DMS53 treated with DMSO at 0.1 percent for 48 hours (cell line): ENCODE measurements around the gene RSPH1.

ENCODE experiments used
- DNase-seq: peaks from one replicate; lab custom pipeline; 2025; ENCODE audit not compliant: unreplicated experiment; lab: John Stamatoyannopoulos, UW

RSPH1 gene

DNA sequence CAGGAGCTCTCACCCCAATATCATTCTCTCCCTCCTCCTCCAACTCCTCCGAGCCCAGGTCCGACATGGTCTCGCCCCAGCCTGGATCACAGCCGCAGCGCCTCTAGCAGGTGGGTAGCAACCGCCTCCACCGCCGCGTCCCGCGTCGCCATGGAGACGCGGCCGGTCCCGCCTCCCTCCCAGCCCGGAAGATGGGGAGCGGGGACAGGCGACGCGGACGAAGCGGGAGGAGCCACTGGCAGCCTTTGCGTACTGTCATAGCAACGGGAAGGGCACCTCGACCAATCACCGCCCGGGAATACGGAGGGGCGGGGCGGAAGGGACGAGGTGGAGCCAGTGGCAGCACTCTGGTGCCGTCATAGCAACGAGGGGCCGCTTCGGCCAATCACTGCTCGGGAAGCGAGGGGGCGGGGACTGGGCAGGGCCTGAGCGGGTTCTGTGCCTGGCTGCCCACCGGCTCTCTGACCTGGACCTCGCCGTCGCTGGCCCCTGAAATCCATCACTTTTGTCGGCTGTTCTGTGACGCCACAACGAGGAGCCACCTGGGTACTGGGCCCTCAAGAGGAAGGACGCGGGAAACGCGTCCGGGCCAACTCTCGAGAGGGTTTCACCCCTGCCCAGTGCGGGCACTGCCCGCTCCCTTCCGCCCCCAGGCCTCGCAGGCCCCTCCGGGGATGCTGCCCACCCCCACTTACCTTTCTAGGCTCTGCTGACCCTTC is at the start of gene RSPH1:
Gene RSPH1 (minus strand): TSS at position 105 of the 719 bp plus-strand sequence. CDS start 38 bp downstream, at position 67.
- DNase-seq, result peak; percentile 91

DNA sequence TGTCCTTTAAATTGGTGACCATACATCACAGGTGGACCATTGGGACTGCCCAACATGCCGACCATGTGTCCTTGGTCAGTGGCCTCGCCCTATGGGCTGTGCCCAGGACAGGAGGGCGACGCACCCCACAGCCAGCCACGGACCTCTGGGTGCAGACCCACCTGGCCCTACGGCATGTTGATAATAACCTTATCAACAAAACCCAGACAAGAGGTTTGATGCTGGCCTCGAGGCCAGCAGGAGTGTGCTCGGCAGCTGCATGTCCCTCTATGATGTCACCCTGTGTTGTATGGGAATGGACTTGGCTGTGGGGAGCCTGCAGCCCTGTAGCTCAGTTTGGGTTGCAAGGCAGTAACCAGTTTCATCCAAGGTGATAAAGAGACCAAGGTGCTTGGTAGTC is 49.7 kb upstream of the RSPH1 start:
- DNase-seq, result no peak

DNA sequence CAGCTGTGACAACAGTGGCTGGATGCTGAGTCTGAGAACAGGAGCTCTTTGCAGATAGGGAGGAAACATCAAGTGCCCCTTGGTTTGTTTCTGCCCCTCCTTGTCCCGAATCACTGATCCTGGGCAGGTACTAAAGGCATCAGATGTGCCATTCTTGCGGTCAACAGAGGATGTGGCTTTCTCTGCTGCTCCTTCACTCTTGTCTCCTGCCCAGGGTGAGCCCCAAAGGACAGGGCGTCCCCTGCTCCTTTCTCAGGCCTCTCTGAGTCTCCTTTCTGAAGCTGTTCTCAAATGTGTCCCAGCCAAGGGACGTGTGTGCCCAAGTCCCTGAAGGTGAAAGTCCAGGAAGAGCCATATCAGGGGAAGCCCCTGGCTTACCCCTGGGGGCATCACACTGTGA is 49.3 kb upstream of the RSPH1 start:
- no peak for DNase-seq

DNA sequence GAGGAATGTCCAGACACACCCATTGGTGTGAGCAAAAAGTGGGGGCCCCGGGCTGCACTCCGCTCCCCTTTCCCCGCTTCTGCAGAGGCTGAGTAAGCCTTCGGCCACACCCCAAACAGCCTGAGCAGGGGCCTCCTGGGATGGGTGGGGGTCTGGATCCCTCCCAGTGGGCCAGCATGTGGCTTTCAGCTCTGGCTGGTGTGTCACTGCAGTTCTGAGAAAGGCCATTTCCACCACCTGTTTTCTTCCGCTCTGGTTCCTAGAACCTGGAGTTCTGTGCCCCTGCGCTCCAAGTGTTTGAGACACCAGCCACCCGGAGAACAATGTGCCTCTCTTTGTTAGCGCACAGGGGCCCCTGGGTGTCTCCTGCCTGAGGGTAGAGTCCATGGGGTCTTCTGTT is 48.5 kb upstream of the RSPH1 start:
- DNase-seq, result no peak

DNA sequence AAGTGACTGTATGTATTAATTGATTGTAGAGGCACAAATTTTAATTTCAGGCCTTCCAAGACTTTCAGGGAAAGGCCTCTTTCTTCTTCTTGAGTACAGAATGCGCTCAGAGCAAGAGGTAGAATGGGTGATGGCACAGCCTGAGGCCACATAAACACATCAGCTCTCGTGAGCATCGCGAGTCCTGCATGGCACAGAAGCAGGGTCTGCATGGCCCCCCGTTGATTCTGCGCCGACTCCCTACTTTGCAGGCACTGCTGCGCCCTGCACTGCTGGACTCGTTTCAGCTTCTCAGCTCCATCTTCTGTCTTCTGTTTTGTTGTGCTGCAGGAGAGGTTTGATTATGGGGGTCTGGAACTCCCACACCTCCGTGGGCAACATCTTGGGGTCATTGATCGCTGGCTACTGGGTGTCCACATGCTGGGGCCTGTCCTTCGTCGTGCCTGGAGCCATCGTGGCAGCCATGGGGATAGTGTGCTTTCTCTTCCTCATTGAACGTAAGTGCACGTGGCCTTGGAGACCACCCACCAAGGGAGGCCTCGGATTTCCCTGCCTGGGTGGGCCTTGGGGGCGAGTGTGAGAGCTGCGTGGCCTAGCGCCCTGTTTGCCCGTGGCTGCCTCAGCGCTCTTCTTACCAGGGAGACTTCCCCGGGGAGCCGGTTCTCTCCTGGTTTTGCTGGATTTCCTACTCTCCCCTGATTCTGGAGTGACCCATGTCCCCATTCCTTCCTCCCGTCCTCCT is 47.3 kb upstream of the RSPH1 start:
- DNase-seq, result no peak

DNA sequence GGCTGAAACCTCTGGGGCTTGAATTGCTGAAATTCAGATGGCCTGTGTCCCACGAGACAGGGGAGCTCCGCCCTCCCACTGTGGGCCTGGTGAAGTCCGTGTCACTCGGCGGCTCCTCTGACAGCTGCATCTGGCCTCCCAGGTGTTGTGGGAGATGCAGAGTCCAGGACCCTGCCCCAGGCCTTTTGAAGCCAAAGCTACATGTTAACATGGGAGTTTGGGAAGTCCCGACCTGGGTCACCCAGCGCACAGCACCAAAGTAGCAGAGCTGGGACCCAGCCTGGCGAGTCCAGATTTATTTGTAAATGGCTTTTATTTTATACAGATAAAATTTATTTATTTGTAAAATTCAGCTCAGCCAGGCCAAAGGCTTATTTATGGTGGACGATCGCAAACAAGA is 46.6 kb upstream of the RSPH1 start:
- DNase-seq, result no peak

DNA sequence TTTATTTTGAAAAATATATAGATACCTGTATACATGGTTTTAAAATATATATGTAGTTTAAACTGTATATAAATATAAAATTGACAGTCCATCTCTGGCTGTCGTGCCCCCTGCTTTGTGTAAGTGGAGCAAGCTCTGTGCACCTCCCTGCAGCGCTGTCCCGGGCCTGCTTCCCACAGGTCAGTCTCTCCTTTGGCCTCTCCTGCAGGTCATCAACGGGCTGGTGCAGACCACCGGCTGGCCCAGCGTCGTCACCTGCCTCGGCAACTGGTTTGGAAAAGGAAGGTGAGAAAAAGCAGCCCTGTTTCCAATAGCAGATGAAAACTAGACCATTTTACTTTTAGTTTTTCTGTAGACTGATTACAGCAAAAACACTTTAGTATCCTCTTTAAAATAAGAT is 46.2 kb upstream of the RSPH1 start:
- no peak for DNase-seq

DNA sequence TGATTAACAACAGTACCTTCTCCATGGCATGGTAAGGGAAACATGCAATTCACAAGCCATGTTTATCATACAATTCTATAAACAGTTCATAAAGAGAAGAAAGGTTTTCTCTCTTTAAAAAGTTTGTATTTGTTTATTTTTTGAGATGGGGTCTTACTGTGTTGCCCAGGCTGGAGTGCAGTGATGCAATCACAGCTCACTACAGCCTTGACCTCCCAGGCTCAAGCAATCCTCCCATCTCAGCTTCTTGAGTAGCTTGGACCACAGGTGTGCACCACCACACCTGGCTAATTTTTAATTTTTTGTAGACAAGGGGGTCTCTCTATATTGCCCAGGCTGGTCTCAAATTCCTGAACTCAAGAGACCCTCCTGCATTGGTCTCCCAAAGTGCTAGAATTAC is 45.6 kb upstream of the RSPH1 start:
- DNase-seq, result no peak

DNA sequence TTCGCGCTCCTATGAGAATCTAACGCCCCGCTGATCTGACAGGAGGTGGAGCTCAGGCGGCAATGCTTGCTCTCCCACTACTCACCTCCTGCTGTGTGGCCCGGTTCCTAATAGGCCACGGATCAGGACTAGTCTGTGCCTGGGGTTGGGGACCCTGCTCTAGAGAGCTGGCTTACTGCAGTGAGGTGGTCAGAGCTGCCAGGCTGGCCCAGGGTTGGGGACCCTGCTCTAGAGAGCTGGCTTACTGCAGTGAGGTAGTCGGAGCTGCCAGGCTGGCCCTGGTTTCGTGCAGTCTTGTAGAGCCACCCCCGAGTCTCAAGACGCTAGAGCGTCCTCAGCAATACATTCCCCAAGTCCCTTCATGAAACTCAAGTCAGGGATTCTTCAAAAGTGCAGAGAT is 45.1 kb upstream of the RSPH1 start:
- DNase-seq, result no peak

DNA sequence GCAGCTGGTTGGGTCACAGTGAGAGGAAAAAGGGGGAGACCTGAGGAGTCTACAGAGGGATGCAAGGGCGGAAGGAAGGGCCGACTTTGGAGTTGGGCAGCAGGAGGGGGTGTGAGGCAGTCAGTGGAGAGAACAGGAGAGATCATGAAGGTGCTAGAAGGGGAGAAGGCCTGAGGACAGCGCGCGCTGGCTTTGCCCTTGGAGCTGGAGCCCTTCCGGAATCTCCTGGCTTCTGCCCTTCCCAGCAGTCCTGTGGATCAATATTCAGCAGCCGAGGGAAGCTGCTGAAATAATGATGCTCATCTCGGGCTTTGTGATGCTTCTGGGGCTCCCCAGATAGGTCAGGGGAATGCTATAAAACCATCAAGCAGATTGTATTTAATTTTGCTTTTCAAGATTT is 44.4 kb upstream of the RSPH1 start:
- DNase-seq, result no peak

DNA sequence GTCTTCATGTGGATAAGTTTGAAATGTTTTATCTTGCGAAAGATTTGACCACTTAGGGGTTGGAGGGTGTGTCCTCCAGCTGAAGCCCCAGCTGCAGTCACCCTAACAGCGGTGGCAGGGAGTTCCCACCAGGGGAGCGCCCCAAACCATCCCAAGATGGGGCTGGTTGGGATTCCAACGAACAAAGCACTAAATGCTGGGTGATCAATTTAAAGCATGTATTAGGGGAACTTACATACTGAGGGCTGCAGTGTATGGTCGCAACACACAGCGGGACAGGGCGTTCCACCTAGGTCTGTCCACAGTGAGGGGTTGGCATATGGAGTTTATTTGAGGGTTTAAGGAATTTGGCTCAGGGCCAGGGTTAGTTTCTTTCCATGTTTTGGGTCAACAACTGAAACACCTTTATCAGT is 43.9 kb upstream of the RSPH1 start:
- DNase-seq, result no peak

DNA sequence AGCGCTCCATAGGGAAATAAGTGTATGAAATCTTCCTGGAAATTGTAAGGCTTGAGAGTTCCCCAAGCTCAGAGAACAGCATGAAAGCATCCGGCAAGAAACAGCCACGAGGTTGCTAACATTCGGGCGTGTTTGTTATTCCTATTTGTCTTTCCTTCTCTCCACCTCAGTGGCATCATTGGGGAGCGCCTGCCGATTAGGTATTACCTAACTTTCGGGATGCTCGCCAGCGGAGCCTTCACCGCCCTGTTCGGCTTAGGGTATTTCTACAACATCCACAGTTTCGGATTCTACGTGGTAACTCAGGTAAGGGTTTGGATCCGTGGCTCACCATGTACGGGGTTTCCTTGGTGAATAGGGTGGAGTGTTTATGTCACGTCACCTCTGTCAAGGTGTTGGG is 43.3 kb upstream of the RSPH1 start:
- DNase-seq, result no peak

DNA sequence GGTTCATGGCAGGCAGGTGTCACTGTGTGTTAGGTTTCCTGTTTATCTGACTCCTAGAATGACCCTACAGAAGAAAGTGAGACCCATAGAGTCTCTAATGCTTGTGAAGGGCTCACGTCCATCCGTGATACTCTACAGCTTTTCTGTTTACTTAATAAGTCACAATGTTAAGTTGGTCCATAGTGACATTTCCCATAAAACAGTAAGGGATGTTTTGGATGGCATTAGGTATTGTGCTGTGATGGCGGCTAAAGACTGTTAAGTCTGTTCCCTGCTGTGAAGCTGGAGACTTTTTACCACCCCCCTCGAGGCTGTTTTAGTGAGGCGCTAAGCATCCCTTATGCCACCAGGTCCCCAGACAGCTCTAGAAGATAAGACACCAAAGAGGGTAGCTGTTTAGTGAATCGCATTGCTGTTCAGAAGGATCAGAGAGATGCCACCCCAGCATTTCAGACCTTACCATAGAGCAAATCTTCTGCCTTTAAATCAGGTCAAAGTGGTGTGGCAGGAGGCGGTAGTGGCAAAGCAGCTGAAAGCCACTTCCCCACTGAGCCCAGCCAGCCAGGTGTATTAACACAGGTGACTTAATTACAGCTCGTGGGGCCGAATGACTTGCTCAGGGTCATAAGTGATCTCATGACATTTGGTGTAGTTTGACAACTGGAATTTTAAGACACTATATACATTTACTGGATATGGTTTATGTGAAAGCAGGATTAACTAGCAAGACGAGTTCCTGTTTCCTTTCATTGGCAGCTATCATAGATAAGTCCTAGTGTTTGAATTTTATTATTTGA is 42.7 kb upstream of the RSPH1 start:
- DNase-seq, result no peak

DNA sequence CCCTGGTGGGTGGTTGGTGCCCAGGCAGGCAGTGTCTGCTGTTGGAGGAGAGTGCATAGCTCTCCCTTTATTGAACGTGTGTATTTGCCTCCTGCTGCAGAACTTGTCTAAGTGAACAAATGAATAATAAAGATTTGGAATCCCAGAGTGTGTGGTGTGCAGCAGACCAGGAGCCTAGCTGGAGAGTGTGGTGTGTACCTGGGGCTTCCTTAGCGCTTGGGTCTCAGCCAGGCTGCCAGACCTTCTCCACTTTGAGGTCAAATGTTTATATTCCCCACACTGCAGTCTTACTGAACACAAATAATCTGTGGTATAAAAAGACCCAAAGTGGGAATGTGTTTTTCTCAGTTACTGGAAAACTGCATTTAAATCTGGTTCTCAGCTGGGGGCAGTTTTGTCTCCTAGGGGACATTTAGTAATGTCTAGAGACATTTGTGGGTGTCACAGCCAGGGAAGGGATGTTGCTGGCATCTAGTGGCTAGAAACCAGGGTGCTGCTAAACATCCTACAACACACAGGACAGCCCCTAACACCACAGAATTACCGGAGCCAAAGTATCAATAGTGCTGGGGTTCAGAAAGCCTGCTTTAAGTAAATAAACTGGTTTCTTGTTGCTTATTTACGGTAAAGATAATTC is 41.2 kb upstream of the RSPH1 start:
- DNase-seq, result no peak

DNA sequence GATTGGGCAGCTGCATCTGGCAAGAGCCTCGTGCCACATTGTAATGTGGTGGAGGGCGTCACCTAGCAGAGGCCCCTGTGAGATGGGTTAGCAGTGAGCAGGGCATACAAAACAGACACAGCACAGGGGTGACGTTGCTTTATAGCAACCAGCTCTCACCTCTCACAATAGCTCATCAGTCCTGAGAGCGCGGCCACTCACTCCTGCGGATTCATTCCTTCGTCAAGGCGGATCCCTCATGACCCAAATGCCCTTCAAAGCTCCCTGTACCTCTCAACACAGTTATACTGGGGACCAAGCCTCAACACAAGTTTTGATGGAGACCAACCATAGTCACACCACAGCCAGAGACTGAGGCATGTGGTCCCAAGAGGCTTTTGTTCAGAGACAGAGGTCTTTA is 40.6 kb upstream of the RSPH1 start:
- no peak for DNase-seq

DNA sequence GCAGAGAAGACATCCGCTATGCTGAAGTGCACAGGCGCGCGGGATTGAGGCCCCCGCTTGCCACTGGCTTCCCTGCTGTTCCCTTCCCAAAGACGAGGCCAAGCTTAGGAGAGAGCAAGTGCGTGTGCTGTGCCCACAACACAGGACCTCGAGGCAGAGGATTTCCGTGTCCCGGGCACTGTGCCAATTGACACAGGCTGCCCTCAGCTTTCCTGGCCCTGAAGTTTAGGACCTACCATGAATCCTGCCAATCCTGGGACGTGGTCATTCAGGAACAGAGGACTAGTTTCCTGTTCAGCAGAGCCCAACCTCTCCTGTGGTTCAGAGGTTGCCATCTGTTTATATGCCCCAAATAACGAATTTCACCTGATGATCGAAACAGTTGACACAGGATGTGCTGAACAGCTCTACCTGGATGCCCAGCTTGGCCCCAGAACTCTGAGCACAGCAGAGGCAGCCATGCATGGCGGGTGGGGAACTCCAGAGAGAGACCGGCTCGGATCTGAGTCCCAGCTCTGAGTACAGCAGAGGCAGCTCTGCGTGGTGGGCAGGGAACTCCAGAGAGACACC is 39.7 kb upstream of the RSPH1 start:
- DNase-seq, result no peak

DNA sequence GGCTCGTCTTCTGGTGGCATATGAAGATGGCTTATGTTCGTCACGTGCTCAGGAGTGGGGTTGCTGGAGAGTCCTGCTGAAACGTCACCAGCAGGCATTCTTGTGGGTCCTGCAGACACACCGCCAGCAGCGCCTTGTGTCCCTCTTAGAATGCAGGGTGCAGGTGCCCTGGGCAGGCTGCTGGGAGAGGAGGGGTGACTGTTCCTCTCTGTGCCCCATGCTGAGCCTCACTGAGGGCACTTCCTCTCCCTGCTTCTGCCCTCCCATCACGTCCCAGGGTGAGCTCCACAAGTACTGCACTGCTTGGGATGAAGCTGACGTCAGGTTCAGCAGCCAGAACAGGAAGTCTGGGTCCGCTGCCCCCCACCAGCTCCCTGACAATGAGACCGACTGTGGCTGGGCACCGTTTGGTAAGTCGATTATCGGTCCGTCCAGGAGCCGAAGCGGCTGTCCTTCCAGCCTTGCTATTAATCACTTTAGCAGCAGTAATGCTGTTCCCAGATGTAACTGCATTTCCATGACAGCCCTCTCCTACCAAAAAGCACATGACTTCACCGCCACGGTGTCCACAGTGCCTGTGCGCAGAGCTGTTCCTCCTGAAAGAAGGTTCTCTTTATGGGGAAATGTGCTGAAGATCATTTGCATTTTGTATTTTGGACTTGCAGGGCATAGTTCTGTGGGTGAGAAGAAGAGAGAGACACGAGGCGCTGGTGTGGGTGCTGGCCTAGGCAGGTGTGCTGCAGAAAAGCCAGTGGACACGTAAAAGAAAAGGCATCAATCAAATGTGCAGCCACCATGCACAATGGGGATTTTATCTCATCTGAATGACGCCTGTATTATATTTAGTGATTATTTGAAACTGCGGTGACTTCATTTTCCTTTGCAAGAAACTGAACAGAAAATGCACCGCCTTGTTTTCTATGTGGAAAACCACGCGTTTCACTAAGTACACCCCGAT is 38.7 kb upstream of the RSPH1 start:
- DNase-seq, result no peak

DNA sequence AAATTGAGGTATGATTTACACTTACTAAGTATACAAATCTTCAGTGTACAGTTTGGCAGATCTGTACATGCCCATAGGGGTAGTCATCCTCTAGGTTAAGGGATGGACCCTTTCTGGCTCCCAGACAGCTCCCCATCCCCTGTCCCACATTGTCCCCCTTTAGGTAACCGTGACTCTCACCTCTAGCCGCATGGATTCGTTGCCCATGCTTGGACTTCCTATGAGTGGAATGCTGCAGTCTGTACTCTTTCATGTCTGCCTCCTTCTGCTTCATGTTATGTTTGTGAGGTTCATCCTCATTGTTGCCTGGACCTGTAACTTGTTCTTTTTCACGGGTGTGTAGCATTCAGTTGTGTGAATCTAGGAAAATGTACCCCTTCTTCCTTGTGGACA is 37.9 kb upstream of the RSPH1 start:
- DNase-seq, result no peak

DNA sequence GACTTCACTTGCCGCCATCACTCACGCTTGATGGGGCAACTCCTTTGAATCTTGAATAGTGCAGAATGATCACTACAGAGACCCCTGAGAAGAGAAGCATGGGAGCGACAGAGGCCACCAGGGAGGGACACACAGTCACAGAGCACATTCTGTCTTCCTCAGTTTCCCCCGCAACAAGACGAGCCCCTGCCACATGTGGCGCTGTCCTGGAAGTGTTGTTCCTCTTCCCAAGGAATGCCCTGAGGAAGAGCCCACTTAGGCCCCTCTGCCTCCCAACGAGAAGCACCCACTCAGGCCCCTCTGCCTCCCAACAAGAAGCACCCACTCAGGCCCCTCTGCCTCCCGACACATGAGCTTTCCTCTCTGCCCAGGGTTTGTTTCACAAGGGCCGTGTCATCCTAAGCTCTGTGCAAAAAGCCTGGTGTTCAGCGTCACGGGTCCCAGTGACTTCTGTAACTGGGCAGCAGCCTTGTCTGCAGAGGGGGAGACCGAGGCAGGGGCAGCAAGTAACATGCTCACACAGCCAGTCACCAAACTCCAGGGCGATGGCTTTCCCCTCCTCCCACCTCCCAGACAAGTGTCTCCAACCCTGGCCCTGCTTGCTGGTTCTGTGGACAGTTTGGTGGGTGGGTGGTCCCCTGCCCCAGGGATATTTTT is 37.4 kb upstream of the RSPH1 start:
- DNase-seq, result no peak
